IMR-90 (cell line): Measurements from ENCODE around the gene PCDHGA4.

Experiments used
- POLR2A ChIP-seq: IDR thresholded peaks from 2 replicates; pipeline ENCODE4 v1.6.1; 2012; ENCODE audit warnings: mild to moderate bottlenecking, low read depth, low read length
- TF ChIP-seq, protein P1 (sequence below): conservative IDR thresholded peaks from 2 replicates; pipeline ENCODE4 v1.5.1; 2012; ENCODE audit warnings: mild to moderate bottlenecking, low read depth, low read length, improper control_type of control experiment

DNA sequence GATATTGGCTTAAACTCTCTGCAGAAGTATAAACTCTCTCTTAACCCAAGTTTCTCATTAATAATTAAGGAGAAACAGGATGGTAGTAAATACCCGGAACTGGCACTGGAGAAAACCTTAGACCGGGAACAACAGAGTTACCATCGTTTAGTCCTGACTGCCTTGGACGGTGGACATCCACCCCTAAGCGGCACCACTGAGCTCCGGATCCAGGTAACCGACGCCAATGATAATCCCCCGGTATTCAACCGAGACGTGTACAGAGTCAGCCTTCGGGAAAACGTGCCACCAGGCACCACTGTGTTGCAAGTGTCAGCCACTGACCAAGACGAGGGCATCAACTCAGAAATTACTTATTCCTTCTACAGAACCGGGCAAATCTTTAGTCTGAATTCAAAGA is 43.8 kb downstream of the PCDHGA4 start:
- TF ChIP-seq, protein P1, sequence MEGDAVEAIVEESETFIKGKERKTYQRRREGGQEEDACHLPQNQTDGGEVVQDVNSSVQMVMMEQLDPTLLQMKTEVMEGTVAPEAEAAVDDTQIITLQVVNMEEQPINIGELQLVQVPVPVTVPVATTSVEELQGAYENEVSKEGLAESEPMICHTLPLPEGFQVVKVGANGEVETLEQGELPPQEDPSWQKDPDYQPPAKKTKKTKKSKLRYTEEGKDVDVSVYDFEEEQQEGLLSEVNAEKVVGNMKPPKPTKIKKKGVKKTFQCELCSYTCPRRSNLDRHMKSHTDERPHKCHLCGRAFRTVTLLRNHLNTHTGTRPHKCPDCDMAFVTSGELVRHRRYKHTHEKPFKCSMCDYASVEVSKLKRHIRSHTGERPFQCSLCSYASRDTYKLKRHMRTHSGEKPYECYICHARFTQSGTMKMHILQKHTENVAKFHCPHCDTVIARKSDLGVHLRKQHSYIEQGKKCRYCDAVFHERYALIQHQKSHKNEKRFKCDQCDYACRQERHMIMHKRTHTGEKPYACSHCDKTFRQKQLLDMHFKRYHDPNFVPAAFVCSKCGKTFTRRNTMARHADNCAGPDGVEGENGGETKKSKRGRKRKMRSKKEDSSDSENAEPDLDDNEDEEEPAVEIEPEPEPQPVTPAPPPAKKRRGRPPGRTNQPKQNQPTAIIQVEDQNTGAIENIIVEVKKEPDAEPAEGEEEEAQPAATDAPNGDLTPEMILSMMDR = no peak
- TF ChIP-seq POLR2A = no peak
